Kidney capillary endothelial cell (primary cell): Measurements from ENCODE around the gene MOB3A.
"Not testable (repeated sequence)": the region's sequence is repeated elsewhere in the genome, so short reads cannot be mapped to it uniquely, and the experiment has no call there.

ENCODE experiments used
- DNase-seq: peaks from one replicate; pipeline ENCODE4 v3.0.0-alpha.2; 2018; ENCODE audit warnings: low spot score

Gene MOB3A

DNA sequence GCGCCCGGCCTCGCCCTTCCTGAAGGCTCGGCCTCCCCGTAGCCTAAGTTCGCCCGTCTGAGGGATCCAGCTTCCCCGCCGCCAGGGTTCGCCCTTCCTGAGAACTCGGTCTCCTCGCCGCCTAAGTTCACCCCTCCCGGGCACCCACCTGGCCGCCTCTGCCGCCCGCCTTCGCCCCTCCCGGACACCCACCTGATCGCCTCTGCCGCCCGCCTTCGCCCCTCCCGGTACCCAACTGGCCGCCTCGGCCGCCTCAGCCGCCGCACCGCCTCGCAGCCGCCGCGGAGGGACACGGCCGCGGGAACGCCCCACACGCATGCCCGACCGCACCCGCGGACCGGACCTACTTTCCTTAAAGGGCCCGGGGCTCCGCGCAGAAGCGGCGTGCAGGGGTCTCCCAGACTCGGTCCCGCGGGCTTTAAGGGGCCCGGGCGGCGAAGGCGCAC lies at the start of gene MOB3A:
Gene MOB3A, minus strand, starts transcription at position 293 of the 446 bp plus-strand sequence. CDS start 17,766 bp downstream, outside the sequence.
- no peak for DNase-seq

DNA sequence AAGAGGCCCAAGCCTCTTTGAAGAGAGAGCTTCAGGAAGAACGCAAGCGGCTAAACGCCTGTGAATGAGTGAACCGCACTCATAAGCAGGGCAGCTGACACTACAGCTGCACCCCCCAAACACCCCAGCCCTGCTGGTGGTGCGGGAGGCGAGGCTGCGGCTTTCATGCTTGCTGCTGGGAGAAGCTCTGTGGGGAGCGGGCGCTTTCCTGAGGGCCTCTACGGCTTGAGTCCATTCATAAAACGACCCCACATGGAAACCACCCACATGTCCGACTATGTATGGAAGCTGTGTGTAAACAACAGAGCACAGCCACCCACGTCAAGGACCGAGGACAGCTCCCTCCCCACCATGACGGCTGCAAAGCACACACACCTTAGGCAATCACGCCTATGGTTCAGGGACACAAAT lies 49.7 kb upstream of the MOB3A start:
- DNase-seq, result no peak

DNA sequence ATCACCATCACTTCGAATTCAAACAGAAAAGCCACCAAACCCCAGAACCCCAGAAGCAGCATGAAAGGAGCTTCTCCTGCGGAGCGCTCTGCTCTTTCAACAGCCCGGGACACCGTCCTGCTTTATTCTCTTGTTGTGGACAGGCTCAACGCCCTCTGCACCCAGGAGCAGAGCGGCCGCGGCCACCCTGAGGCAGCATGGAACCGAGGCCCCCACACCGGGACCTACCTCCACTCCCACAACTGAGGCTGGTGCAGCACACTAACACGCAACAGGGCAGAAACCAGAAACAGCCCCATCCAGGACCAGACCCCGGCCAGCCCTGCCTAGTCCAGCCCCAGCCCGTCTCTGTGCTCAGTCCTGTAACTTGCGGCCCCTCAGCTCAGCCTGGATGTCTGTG lies 48.1 kb upstream of the MOB3A start:
- no peak for DNase-seq

DNA sequence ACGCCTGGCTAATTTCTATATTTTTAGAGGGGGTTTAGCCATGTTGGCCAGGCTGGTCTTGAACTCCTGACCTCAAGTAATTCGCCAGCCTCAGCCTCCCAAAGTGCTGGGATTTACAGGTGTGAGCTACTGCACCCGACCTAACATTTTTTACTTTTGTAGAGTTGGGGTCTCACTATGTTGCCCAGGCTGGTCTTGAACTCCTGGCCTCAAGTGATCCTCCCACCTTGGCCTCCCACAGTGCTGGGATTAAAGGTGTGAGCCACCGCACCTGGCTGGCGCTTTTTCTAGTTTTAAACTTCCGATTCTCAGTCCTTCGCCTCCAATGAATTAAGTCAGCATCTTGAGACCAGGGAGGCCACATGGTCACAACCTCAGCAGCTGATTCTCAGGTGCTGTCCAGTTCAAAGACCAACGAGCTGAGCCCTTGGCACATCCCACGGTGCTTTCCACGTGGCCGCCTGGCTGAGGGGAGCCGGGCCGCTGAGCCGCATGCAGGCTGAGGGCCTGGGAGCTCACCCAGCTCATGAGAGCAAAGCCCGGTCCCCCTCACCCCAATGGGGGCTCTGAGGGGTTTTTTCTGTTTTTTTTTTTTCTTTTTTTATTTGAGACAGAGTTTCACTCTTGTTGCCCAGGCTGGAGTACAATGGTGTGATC lies 46.2 kb upstream of the MOB3A start:
- no peak for DNase-seq

DNA sequence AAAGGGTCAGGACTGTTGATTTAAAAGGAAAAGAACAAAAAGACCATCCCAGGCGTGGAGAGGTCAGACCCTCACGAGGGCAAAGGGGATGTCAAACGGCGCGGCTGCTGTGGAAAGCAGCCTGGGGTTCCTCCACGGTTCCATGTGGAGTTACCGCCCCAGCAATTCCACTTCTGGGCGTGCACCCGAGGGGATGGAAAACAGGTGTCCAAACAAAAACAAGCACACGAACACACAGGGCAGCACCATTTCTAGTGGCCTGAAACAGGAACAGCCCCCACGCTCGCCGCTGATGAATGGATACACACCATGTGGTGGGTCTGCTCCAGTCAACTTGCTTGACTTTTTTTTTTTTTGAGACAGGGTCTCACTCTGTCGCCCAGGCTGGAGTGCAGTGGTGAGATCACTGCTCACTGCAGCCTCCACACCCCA lies 44.0 kb upstream of the MOB3A start:
- DNase-seq, result no peak

DNA sequence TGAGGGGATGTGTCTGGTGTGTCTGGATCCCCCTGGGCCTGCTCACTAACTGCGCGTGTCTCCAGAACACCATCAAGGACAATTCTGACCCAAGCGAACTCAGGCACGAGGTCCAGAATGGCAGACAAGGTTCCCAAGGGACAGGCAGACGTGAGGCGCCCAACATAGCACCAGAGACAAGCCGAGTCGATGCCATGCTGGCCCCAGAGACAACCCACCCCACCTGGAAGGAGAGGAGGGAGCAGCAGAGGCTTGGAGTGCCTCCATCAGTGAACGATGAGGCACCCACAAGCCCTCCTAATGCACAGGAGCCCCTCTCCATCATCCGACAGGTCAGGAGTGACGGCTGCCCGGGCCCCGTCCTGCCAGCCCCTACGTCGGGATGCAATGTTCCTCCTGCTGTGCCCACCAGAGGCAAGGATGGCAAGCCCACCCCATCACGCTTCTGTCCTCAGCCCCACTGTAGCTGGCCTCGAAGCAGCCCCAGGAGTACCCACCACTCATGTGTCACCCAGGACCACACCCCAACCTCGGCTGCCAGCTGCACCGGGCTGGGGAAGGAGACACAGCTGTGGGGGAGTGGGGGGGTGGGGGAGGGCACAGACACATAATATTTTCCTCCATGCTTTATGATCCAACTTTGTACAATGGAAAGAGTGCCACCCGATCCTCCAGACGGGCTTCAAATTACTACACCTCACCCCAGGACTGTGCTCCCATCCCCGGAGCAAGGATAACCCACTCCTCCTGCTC lies 43.4 kb upstream of the MOB3A start:
- no peak for DNase-seq

DNA sequence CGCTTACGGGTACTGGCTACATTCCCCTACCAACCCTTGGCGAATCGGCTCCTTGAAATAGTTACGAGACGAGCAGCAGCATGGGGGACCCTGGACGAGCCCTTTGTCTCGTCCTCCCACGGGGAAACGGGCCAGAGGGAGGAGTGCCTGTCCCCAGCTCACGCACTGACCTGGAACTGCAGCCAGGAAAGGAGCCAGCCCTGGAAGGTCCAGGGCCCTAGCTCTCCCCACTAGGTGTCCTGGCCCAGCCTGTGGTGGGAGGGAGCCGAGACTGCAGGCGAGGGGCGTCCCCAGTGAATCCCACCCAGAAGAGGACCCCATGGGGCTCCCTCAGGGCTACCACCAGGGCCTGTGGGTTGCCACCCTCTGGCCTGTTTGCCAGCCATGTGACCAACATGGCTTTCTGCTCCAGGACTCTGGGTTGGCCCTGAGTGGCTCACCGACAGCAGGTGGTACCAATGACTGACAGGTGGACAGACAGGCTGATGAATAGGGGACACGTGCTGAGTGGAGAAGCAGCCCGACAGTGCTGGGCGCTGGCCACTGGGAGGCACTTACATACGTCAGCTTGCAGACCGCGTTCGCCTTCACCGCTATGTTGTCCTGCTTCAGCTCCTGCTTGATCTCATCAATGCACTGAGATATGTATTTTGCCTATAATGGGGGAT lies 42.1 kb upstream of the MOB3A start:
- no peak for DNase-seq

DNA sequence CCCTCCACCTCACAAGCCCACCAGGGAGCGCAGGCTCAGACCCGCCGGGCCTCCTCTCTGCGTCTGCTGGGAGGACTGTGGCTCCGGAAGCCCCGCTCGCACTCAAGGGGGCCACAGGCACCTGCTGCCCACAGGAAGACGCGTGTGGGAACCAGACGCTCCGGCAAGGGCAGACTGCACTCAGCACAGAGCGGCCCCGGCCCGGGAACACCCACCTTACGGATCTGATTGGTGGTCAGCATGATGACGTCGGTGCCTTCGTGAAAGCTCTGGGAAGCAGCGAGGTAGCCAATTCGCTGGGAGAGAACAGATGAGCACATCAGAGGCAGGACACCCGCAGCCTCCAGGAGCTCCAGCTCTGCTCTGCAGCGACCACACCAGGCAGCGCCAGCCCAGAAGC lies 40.7 kb upstream of the MOB3A start:
- DNase-seq, result no peak

DNA sequence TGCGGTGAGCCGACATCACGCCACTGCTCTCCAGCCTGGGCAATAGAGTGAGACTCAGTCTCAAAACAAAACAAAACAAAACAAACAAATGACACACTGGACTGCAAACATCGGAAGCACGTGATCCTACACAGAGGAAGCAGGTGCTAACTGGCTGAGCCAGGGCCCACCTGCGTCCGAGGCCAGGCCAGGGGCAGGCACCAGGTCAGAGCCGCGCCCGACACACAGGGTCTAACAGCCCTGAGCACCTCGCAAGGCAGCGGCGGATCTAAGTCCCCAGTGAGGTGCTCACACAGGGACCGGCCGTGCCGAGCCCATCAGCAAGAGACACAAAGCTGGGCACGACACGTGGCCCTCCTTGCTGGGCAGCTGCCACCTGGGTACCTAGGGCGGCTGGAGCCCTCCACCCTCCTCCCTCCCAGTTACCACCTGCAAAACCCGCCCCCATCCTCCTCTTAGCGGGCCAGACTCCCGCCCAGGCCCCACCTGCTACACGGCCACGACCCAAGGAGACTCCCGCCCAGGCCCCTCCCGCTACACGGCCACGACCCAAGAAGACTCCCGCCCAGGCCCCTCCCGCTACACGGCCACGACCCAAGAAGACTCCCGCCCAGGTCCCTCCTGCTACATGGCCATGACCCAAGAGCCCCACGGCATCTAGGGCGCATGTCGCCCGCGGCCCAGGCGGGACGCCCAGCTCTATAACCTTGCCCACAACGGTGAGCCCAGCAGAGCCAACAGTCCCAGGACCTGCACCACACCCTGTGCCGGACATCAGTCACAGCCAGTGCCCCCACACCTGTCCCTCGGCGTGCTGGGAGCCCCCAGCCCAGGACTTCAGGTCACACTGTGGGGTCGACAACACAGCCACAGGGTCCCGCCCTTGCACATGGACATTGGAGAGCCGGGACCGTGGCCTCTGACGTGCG lies 39.6 kb upstream of the MOB3A start:
- no peak for DNase-seq

DNA sequence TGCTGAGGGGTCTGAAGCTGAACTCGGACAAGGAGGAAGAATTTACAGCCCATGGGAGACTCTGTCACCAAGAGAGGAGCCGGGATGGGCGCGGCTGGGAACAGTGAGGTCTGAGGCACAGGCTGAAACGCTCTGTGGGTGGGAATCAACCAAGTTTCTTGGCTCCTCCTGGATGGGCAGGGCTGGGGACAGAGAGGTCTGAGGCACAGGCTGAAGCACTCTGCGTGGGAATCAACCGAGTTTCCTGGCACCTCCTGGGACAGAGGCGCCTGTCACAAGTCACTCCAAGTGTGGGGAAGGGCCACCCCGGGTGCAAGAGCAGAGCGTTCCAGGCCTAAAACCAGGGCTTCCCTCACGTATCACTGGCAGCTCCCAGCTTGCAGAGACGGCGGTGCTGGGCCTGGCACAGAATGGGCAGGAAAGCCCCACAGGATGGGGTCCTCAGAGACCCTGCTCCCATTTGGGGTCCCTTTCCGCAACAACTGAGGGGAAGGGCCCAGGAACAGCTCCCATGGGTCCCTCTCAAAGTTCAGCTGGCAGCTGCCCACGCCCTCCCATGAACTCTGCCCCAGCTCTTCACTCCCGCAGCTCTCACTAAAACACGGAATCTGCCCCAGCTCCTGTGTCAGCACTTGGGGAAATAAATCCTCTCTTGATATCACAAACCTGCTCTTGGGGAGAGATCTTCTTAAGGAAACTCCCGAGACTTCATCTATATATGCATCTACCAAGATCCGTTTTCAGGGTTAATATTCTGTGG lies 36.8 kb upstream of the MOB3A start:
- no peak for DNase-seq

DNA sequence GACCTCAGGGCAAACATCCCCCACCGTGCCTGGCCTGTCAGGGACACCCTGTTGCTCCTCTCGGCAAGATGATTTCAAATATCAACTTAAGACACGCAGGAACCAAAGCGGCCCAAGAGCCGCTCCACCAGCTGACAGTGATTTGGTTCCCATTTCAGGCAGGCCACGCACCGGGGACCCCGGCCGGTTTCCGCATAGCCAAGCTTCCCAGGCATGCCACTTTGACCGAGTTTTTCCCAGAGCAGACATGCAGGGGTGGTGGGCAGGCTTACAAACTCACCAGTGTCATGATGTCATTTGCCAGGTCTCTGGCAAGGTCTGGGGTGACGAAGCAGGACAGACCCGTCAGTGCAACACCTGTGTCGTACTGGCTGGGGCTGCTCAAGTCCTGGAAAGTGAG lies 36.1 kb upstream of the MOB3A start:
- no peak for DNase-seq

DNA sequence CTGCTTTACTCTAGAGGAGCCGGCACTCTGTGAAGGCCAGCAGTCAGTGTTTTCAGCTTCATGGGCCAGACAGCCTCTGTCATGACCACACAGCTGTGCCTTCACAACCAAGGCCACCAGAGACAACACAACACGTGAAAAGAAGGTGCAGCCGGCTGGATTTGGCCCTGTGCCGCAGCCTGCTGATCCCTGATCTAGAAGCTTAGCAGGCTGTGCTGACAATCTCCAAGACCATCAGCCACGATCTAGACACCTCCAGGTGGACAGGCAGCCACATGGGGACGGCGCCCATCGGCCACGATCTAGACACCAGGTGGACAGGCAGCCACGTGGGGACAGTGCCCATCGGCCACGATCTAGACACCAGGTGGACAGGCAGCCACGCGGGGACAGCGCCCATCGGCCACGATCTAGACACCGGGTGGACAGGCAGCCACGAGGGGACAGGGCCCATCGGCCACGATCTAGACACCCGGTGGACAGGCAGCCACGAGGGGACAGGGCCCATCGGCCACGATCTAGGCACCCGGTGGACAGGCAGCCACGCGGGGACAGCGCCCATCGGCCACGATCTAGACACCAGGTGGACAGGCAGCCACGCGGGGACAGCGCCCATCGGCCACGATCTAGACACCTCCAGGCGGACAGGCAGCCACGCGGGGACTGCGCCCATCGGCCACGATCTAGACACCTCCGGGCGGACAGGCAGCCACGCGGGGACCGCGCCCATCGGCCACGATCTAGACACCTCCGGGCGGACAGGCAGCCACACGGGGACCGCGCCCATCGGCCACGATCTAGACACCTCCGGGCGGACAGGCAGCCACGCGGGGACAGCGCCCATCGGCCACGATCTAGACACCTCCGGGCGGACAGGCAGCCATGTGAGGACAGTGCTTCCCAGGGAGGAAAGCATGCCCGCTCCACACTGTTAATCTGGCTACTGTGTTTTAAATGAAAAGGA lies 35.2 kb upstream of the MOB3A start:
- not testable (repeated sequence) for DNase-seq

DNA sequence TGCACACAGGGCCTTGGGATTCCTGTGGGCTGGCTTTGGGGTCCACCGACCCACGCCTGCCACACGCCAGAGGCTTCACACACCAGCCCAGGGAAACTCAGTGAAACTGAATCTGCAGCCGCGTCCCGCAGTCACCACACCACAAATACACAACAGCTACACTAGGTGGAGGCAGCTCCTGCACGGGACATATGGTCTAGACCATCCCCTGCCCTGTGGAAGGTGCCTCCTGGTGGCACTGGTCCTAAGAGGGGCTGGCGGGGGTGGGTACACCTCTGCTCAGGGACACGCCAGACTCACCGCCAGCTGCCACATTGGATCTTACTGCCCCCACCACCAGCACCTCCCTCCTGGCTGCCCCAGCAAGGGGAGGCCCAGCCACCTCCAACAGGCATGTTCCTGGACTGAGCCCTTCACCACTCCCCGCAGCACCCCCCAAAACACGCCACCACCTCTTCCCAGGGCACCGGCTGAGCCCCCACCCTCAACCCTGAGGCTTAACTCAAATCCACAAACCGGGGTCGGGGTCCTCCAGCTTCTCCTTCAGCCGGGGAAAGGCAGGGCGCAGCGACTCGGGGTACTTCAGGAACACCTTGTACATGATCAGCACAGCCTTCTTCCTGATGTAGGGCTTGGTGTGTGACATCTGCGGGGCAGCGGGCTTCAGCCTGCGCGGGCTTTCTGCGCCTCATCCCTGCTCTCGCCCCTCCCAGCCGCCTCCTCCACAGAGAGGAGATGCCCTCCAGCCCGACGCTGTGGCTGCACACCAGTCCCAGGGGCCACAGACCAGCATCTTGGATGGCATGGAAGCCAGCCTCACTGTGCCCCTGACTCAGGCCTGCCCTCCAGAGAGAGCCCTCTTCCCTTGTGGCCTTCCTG lies 34.0 kb upstream of the MOB3A start:
- DNase-seq, result no peak

DNA sequence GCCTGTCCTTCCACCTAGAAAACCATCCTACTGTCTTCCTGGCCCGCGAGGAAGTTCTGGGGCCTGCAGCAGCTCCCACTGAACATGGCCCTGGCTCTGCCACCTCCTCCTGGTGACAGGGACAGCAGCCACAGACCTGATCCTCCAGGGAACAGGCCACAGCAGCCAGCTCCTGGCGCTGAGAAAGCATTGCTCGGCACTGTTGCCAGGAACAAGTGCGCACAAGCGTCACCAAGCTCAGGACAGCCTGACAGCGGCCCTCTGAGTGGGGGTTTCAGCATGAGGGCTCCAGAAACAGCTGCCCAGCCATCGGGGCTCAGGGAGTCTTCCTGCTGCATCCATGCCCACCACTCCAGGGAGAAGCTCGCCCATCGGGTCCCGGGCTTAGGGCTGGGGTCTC lies 33.4 kb upstream of the MOB3A start:
- DNase-seq, result no peak

DNA sequence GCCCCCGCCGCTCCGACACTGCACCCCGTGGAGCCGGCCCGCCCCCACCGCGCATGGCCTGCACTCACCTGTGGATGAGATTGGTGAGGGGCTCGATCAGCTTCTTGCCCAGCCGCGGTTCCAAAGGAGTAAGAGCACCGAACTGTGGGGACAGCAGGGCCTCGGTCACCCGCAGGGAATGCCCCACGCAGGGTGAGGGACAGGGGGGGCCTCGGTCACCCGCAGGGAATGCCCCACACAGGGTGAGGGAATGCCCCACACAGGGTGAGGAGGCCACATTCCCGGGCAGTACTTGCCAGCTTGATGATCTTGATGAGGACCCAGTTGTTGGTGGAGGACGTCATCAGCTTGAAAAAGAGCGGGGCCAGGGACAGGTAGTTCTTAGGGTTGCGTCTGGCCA lies 32.9 kb upstream of the MOB3A start:
- no peak for DNase-seq

DNA sequence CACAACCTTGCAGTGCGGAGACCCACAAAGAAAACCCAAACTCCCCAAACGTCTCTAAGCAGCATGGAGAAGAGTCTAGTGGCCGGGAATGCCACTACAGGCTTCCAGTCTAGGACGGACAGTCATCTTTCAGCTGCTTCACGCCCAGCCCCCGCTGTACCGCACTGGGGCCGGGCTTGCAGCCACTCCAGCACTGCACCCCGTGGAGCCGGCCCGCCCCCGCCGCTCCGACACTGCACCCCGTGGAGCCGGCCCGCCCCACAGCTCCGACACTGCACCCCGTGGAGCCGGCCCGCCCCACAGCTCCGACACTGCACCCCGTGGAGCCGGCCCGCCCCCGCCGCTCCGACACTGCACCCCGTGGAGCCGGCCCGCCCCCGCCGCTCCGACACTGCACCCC lies 32.1 kb upstream of the MOB3A start:
- not testable (repeated sequence) for DNase-seq

DNA sequence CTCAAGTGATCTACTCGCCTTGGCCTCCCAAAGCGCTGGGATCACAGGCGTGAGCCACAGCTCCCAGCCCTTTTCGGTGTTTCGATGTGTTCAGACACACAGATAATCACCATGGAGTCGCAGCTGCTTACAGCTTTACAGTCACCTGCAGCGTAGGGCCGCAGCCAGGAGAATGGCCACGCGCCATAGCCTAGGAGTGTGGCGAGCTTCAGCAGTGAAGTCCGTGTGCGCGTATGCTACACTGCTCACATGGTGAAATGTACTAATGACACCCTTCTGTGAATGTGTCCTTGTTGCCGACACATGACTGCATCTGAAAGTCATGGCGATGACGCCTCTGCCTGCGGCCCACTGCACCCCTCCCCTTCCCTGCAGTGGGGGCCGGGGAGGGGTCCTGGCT lies 31.6 kb upstream of the MOB3A start:
- DNase-seq, result no peak

DNA sequence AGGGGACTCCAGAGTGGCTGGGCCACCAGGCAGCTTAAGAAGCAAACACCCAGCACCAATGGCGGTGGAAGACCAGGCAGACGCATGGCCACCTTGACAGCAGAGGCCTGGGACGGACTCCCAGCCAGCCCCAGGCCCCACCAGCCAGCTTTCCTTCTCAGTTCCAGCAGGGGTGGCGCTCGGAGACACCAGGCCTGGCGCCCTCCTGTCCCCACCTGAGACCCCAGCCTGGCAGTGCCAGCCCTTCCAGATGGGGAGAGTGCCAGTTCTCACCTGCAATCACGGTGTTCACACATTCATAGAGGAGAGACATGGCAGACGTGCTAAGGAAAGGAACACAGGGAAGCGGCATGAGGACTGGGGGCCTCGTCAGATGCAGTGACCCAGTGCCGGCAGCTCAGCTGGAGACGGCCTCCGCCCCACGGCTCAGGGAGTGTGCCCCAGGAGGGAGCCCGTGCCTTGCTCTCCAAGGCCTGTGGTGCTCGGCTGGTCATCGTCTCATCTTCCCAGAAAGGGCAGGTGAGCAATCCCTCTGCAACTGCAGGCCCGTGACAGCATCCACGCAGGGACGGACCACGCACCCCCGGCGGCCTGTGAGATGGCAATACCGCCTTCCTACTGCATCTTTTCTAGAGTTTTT lies 30.9 kb upstream of the MOB3A start:
- DNase-seq, result no peak
